Measurements from ENCODE around the gene STIM2.
"Not testable (repeated sequence)": the region's sequence is repeated elsewhere in the genome, so short reads cannot be mapped to it uniquely, and the experiment has no call there.

DNA sequence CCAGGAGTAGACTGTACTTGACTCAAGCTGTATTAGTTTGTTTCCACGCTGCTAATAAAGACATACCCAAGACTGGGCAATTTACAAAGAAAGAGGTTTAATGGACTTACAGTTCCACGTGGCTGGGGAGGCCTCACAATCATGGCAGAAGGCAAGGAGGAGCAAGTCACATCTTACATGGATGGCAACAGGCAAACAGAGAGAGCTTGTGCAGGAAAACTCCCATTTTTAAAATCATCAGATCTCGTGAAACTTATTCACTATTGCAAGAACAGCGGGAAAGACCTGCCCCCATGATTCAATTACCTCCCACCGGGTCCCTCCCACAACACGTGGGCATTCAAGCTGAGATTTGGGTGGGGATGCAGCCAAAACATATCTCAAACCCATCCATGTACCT is 37.7 kb upstream of the STIM2 start:
- not testable (repeated sequence) for TF ChIP-seq CTCF, EZH2, EZH2phosphoT487 (IDR thresholded peaks at IDR 0.05)

Data from neural progenitor cell (in vitro differentiated cells).